ENCODE data around the gene TSPAN7. TPM values are rescaled to one million over a fixed set of nuclear protein-coding genes. Genes with fewer than 3 reads are reported as not detected.

The TSPAN7 gene
- total RNA-seq, 1 donor from 2014 or later = 9.2 TPM

DNA sequence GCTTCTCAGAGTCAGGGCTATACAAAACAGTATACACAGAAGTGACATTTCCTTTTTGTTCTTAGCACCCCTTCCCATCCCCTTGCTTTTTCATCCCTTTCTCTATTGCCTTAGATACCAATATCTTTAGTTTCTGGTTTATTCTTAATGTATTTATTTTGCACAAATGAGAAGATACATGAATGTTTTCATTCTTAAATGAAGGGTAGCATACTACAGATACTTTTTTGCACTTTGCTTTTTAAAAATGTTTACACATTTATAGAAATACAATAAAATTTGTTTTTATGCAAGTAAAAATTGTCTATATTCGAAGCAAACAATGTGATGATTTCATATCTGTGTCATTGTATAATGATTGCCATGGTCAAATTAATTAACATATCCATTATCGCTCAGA is 33.1 kb downstream of the TSPAN7 start:
- no peak for DNase-seq (ENCODE audit: low read depth in 2 of 2)

DNA sequence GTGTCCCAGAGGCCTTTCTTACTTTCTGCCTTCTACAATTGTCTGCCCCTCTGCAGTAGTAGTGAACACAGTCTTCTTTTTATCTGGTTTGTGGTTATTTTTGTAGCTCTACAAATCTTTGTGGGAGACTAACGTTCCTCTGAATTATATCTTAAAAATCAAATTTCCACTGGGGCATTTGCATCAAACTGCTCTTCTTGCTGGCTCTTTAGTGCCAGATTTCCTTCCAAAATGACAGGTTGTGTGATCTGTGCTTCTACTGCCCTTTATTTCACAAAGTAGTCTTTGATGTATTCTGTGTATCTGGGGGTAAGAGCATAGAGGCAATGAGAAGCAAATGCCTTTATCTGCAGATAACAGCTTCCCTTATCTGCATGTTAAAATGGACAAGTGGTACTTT is 34.5 kb downstream of the TSPAN7 start:
- DNase-seq (ENCODE audit: low read depth in 2 of 2) = no peak

DNA sequence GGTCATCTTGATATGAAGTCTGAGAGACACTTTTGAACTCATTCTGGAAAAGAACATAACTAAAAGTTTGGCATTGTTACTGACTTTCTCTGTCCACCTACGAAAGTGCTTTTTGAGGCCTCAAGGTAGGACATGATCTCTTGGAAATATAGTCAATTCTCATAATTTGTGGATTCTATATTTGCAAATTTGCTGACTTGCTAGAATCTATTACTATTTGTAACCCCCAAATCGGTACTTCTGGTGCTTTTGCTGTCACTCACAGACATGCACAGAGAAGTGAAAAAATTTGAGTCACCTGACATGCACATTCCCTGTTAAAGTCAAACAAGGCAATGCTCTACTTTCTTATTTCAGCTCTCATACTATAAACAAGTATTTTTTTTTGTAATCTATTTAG is 35.6 kb downstream of the TSPAN7 start:
- DNase-seq (ENCODE audit: low read depth in 2 of 2) = no peak

DNA sequence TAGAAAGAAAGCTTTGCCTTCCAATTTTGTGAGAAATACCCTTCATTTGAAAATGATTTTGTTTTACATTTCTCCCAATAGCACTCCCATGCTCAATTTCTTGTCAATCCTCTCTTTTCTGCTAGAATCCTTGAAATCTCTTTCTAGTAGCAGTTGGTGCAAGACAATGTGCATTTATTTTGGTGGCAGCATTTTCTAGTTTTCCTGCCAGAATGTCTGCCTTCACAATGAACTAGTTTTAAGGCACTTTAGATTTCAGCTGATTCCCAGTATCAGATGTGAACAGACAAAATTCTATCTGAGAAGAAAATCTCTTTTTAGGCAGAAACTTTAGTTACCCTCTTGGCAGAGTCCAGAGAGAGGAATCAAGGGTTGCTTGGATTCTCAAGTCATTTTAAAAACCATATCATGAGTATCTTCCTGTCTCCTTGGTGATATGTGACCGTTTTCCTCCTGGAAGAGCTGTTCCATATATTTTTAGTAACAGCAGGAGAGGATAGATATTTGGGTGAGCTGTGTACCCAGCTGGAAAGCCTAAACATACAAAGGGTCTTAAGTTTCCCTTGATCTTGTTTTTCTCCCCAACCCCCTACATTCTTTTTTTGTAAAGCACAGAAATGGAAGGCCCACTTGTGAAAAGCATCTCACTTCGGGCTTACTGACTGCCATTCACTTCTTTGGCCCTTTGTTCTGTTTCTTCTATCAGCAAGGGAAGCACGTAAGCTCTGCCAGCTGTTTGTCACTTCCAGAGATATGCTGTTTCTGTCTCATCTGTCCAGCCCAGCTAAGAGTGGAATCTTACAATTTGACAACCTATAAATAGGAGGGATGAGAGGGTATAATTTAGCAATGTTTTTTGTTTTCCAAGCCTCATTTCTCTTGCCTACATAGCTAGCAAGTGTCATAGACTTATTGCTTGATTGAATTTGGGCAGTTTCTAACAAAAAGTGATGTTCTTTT is 38.7 kb downstream of the TSPAN7 start:
- no peak for DNase-seq (ENCODE audit: low read depth in 2 of 2)

DNA sequence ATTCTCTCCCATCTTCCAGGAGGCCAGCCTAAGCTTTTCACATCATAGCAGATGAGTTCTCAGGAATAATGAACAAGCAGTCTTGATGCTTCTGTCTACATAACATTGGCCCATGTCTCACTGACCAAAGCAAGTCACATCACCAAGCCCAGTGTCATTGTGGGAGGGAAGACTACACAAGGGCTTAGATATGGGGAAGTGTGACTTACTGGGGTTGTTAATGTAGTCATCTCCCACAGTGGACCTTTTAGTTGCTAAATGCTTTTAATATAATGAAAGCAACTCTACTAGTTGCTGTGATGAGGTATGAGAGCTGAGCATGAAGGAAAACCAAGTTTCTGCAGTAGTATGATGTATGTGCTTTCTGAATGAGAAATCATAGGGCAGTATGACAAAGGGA is 40.5 kb downstream of the TSPAN7 start:
- DNase-seq (ENCODE audit: low read depth in 2 of 2) = no peak

DNA sequence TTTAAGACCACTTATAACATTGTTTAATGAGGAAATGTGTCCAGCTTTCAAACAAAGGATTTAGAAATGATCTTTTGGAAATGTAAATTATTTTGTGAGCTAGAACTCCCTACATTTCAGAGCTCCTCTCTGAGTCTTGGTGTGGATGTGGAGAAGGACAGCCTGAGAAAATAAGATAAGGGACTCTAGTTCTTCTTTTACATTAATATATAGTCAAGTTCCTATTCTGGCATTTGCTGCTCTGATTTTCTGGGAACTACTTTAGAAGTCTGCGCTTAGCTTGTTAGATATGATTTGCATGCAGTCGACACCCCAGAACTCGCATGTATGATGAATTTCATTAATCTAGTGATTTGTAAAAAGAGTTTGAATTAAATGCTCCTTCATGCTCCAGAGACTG is 45.5 kb downstream of the TSPAN7 start:
- no peak for DNase-seq (ENCODE audit: low read depth in 2 of 2)

DNA sequence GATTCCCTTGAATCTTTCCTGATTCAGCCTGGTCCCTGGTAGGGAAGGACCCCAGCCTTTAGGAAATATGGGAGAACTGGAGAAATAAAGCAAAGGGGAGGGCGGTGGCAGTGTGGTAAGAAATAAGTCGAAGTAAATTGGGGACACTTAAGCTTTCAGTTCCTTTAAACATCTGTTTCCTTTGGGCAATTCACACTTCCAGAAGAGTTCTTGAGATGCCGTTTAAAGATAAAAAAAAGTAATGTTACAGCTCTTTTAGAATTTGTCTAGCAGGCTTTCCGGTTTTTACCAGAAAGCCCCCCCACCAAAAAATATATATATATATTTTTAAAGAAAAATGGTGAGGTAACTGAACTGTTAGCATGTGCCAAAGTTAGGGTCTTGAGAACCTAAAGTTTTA is 46.6 kb downstream of the TSPAN7 start:
- no peak for DNase-seq (ENCODE audit: low read depth in 2 of 2)

DNA sequence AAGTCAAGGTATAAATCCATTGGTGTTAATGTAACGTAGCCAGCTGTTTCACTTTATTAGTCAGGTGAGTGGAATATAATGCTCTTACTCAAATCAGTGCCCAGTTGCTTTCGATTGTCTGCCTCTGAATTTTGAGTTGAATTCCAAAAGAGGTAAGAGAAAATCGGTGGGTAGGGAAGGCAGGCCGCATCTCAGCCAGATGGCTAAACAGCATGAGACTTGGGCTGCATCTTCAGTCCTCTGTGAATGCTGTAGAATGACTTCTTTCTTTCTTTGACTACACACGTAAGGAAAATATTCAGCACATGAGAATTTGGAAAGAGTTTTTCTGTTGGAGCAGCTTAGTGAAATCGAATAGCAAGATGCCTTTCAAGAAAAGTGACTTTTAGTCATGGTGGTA is 49.5 kb downstream of the TSPAN7 start:
- no peak for DNase-seq (ENCODE audit: low read depth in 2 of 2)

DNA sequence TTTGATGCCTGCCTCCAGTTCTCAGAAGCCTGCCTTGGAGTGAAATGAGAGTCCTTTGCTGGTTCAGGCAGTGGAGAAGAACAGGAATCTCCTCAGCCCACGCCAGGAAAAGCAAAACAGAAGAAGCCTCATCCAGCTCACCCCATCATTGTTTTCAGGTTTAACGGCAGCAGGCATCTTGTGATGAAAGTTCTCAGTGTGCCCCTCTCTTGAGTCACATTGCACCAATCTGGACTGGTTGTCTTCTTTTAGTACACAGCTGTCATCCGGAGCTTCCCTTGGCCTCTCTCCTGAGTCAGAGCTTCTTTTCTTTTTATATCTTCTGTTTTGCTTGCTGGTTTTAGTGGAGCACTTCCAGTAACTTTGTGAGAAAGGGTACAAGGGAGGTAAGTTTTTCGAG is 50.9 kb downstream of the TSPAN7 start:
- no peak for DNase-seq (ENCODE audit: low read depth in 2 of 2)

DNA sequence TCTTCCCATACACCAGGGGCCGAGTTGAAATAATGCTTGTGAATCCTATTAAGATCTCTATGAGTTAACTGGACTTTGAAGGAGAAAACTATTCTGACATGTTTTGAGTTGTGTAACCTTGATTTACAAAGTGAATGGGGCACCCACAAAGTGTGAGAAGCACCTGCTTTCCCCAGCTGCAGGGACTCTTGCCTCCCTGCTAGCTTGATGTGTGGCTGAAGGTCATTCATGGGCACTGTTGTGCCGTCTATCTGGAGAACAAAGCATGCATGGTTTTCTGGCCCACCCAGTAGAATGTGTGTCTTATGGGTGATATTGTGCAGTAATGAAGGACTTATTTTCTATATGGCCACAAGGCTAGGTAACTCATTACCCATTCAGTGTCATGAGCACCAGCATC is 53.1 kb downstream of the TSPAN7 start:
- no peak for DNase-seq (ENCODE audit: low read depth in 2 of 2)

DNA sequence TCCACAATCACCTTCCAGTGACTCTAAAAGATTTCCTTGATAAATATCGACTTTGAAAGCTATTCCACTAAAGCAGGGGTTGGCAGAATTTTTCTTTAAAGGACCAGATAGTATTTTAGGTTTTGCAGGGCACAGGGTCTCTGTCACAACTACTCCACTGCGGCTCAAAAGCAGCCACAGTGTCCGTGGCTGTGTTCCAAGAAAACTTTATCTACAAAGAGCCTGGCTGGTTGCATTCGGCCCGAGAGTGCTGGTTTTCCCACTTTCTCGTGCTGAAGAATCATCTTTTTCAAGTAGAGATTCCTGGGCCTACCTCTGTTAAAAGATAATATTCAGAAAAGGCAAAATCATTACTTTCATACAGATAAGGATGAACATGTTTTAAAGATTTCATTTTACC is 55.6 kb downstream of the TSPAN7 start:
- DNase-seq (ENCODE audit: low read depth in 2 of 2) = no peak

DNA sequence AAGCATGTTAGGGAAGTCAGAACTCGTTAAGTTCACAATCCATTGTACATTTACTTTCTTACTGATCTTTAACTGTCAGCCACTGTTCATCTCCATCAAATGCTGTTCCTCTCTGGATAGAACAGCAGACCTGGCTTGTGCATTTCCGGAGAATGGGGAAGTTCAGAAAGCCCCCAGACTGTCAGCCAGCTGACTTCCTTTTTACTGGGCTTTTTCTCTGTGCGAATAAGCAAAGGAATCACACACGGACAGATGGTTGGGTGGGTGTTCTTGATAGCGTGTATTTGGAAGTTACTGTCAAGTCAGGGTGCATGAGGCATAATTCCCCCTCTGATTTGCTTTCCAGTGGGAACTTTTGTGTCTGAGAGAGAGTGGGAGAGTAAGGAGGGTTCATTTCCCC is 56.8 kb downstream of the TSPAN7 start:
- peak in 1 of 2 donors; percentile 12 for DNase-seq (ENCODE audit: low read depth in 2 of 2)

DNA sequence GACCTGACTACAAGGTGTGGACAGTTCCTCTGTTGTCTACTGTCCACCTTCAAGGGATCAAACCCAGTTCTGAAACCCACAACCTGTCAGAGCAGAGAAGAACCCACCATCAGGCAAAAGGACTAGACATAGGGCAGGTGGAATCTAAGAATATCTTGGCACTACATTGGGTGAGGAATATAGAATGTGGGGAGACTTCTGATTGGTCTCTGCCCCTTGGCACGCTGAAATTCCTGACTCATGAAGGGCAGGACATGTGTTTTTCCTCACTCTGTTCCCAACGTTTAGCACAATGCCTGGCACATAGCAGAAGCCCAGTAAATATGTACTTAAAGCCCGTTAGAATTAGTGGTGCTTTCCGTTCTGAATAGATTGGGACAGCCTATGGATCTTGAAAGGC is 59.3 kb downstream of the TSPAN7 start:
- DNase-seq (ENCODE audit: low read depth in 2 of 2) = no peak

DNA sequence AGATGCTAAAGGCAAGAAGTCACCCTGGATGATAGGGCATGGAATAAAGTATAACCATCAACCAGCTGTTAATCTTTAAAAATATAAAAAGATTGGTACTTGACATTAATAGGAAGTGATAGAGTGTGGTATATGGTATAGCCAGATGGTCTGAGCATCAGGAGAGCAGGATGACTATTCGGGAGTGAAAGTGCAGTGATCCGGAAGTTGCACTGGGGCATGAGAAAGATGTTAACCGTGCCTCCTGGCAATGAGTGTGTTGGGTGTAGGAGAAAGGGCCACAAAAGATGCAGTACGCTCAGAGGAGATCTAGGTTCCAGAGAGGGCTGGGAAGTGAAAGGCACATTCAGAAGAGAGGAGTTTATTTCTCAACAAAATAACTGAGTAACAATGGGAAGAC is 65.0 kb downstream of the TSPAN7 start:
- DNase-seq (ENCODE audit: low read depth in 2 of 2) = no peak

DNA sequence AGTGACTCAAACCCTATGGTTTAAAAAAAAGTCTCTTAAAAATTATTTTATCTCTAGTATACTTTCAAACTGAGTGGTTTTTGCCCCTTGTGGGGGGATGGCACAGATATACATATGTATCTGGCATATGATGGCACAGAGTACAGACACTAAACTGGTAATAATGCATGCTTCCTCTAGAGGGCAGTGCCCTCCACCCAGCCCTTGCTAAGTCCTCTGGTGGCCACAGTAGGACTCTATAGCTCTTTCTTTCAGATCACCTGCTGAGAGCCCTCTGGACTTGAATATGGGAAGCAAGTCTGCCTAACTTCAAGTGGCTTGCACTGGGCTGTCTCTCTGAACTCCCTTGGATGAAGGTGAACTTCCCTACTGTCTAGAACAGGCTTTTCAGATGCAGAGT is 66.3 kb downstream of the TSPAN7 start:
- peak; percentile 27 to 60 for DNase-seq (ENCODE audit: low read depth in 2 of 2)

DNA sequence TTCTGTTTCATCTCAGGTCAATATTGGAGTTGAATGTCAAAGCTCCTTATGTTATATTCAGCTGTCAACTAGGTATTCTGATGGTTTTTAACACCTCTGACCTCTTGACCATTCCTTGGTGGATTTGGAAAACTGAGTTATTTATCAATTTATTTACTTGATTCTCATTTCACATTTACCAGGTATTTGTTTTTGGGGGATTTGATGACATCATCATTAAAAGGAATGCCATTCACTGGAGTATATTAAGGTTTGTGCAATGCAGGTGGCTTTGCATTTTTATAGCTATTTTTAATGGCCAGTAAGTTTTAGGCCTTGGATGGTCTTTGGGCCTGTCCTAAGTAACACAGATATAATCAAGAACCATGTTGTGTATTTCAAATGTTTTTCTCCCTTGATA is 67.2 kb downstream of the TSPAN7 start:
- DNase-seq (ENCODE audit: low read depth in 2 of 2) = no peak

DNA sequence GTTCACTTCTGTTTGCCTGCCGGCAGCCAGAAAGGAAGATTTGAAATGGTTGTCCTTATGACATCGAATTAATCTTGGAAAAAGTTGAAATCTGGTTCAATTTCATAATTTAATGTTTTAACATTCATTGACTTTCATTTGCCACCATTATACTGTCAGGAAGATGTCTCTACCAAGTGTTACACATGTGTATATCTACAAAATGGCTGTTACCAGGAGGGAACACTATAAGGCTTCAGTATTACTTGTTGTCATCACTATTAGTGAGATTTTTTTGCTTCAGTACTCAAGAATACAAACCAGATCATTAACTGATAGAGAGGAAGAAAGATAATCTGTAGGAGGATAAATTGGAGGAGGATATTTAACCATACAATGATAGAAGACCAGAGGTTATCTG is 71.2 kb downstream of the TSPAN7 start:
- DNase-seq (ENCODE audit: low read depth in 2 of 2) = no peak

DNA sequence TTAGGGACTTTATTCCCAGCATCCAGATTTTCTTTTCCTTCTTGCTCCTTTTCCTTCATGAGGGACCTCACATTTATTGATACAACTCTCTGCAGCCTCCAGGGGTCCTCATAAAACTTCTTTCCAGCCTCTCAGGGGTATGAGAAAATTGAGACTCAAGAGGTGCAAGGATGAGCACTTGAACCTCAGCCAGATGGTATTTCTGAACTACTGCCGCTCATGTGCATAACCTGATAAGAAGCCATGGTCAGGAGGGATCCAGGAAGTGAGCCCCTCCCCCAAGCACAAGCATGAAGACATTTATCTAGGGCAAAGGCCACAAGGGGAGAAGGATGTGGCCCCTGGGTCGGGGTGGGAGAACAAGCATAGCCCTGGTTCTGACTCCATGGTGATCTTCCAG is 73.3 kb downstream of the TSPAN7 start:
- DNase-seq (ENCODE audit: low read depth in 2 of 2) = no peak

DNA sequence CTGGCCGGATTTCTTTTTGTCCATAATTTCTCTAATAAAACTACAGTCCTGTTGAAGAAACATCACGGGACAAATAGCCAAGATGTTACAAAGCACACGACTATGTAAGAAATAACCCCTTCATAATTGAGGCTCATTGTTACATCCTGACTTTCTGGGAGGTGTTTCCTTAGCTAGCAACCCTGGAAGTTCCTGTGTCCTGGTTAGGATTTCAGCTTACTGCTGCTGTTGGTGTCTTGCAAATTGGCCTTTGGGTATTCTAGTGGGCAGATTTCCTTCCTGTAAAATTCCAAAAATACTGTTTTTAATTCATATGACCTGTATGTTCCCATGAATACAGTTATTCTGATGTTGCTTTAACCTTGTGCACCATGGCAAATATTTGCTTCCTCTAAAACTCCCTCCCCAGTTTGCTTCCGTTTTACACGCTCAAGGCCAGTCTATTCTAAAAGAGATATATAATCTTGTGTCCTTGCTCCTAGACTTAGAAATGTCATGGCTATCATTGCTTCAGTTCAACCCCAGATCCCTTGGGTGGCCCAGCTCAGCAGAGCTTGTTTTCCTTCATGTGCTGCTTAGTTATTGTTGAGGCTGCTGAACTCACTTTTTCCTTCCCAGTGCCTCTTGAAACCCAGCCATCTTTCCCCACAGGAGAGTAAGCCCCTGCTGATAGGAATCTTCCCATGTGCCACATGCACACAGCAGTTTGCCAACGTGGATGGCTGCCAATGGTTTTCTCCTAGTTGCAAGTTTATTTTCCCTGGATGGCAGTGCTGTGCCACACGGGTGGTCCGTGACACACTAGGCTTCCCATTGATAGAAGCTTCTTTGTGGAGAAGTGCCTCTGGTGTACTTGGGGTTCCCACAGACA is 75.8 kb downstream of the TSPAN7 start:
- peak; percentile 62 to 71 for DNase-seq (ENCODE audit: low read depth in 2 of 2)

DNA sequence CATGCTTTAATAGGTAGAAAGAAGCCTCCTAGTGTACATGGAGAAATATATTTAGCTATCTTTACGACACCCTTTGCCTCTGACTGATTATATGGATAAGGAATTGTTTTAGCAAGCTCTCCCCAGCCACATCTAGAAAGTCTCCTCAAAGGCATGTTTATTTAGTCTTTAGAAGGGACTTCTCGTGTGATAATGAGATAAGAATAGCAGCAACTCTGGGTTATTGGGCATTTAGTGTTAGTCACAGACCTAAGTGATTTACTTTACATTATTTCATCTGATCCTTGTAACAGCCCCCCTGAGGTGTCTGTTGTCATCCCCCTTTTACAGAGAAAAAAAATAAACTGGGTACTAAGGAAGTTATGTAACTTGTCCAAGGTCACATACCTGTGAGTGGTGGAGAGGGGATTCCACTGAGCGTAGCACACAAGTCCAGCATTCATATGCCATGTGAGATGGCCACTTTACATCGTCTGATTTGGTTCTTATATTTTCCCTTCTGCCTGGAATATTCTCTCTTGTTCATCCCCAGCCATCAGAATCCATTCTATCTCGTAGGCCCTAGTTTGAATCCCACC is 77.7 kb downstream of the TSPAN7 start:
- DNase-seq (ENCODE audit: low read depth in 2 of 2) = no peak

DNA sequence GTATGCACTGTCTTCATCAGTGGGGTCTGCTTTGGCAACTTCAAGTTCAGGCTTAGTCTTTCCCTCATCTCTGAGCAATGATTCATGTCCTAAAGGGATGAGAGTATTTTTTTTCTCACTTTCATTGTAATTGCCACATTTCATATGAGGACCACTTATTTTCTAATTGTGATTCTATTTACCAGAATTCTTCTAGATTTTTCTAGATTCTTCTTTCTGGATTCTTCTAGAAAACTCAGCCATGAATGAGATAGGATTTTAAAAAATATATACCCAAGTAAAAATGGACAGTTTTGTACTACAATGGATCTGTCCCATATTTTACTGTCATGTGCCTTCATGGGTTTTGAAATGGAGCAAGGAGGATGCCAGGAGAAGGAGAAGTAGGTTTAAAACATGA is 78.4 kb downstream of the TSPAN7 start:
- DNase-seq (ENCODE audit: low read depth in 2 of 2) = no peak

DNA sequence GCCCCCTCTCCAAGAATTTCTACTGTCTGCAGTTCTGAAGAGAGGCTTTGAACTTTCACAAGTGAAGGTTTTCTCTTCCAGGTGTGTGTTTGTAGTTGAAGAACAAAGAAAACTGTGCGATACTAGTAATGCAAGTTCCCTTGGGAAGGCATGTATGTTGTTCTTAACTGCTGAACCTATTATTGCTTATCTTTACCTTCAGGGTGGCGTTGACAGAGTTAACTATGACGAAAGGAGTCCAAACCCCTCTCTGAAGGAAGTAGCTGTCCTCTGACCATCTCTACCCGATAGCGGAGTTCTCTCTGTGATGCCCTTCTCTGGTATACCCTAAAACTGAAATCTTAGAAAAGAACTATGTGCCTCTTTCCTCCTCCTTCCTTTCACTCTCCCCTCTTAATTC is 79.9 kb downstream of the TSPAN7 start:
- no peak for DNase-seq (ENCODE audit: low read depth in 2 of 2)

Data from dermis microvascular lymphatic vessel endothelial cell (primary cell).